A673 (cell line): Measurements from ENCODE around the gene ADGB. TPM values are rescaled to one million over a fixed set of nuclear protein-coding genes. Genes with fewer than 3 reads are reported as not detected.

ENCODE experiments used
- BruUV-seq: library from RNA; stranded (reverse); fragments of 400-500 nt; replicated peaks from 2 replicates; lab custom pipeline; 2021; lab: Mats Ljungman, UMichigan
- CTCF ChIA-PET: fragments of 300-600 bp; sonication (Branson Sonifier 250); formaldehyde crosslinking; loops from one replicate; lab custom pipeline; 2022; ENCODE audit warnings: antibody characterized with exemption; lab: Charles Lee
- POLR2A ChIA-PET: fragments of 300-600 bp; sonication (Branson Sonifier 250); formaldehyde crosslinking; loops from one replicate; lab custom pipeline; 2022; ENCODE audit warnings: antibody characterized with exemption; ENCODE audit not compliant: low non-redundant PET; lab: Charles Lee
- DNase-seq: peaks from one replicate; pipeline ENCODE4 v3.0.0-alpha.2; 2015; ENCODE audit warnings: low spot score
- H3K27ac ChIP-seq: fragments of 200-600 bp; sonication (generic); 2 replicates; pipeline ENCODE4 v1.5.1; 2016; ENCODE audit warnings: mixed run types, low read depth, mild to moderate bottlenecking, mixed read lengths, antibody characterized with exemption, low read length; ENCODE audit not compliant: poor library complexity, severe bottlenecking
- H3K27me3 ChIP-seq: fragments of 200-600 bp; sonication (generic); replicated peaks from 2 replicates; pipeline ENCODE4 v1.6.1; 2017; ENCODE audit warnings: mixed run types, low read depth, mild to moderate bottlenecking, mixed read lengths, antibody characterized with exemption, low read length; ENCODE audit not compliant: insufficient read depth, poor library complexity
- H3K36me3 ChIP-seq: fragments of 200-600 bp; sonication (generic); 2 replicates; pipeline ENCODE4 v1.6.1; 2016; ENCODE audit warnings: mixed run types, mild to moderate bottlenecking, mixed read lengths, antibody characterized with exemption, low read length; ENCODE audit not compliant: insufficient read depth, poor library complexity, severe bottlenecking
- H3K4me1 ChIP-seq: fragments of 200-600 bp; sonication (generic); 2 replicates; pipeline ENCODE4 v1.6.1; 2017; ENCODE audit warnings: mixed run types, mild to moderate bottlenecking, mixed read lengths, antibody characterized with exemption, low read length; ENCODE audit not compliant: insufficient read depth, poor library complexity, severe bottlenecking
- H3K4me3 ChIP-seq: fragments of 200-600 bp; sonication (generic); 2 replicates; pipeline ENCODE4 v1.5.1; 2016; ENCODE audit warnings: low read depth, mixed run types, mild to moderate bottlenecking, mixed read lengths, low read length; ENCODE audit not compliant: poor library complexity, severe bottlenecking
- H3K9me3 ChIP-seq: fragments of 200-600 bp; sonication (generic); 2 replicates; pipeline ENCODE4 v1.6.1; 2016; ENCODE audit warnings: mixed run types, low read depth, mild to moderate bottlenecking, mixed read lengths, antibody characterized with exemption, low read length; ENCODE audit not compliant: poor library complexity, severe bottlenecking
- EZH2 ChIP-seq: fragments of 200-600 bp; sonication (generic); IDR thresholded peaks from 2 replicates; pipeline ENCODE4 v1.6.1; 2017; ENCODE audit warnings: borderline replicate concordance, low read depth, mild to moderate bottlenecking, mixed read lengths, antibody characterized with exemption, low read length; ENCODE audit not compliant: poor library complexity, severe bottlenecking
- intact Hi-C: fragments of 100-400 bp; cut with micrococcal nuclease; formaldehyde crosslinking; loops from one replicate; pipeline ENCODE4 v1.10.0; 2022; ENCODE audit not compliant: unreplicated experiment
- total RNA-seq: library from RNA; stranded (reverse); gene quantifications from 2 replicates; pipeline ENCODE4 v1.2.3, GENCODE V29; 2021
- TF ChIP-seq, protein P1 (sequence below): fragments of 300-800, 200-600 bp; sonication (generic); conservative IDR thresholded peaks from 2 replicates; pipeline ENCODE4 v1.5.1; 2017; ENCODE audit warnings: low read depth, mild to moderate bottlenecking, antibody characterized with exemption, low read length, moderate library complexity, mixed read lengths

ADGB gene
- total RNA-seq, 1 experiment from 2014 or later = not detected

DNA sequence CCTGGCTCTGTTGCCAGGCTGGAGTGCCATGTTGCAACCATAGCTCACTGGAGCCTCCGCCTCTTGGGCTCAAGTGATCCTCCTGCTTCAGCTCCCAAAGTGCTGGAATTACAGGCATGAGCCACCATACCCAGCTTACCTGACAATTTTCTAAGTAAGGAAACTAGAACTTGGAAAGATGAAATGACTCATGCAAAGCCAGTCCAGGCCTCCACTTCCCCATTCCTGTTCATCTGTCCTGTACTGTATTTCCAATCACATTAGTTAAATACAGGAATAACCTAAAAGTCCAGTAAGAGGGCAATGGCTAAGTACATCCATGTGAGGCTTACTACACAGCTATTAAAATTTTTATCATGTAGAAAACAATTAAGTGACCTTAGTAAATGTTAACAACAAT, 8.3 kb upstream of the ADGB start:
- no peak for TF ChIP-seq EZH2
- TF ChIP-seq, protein P1, sequence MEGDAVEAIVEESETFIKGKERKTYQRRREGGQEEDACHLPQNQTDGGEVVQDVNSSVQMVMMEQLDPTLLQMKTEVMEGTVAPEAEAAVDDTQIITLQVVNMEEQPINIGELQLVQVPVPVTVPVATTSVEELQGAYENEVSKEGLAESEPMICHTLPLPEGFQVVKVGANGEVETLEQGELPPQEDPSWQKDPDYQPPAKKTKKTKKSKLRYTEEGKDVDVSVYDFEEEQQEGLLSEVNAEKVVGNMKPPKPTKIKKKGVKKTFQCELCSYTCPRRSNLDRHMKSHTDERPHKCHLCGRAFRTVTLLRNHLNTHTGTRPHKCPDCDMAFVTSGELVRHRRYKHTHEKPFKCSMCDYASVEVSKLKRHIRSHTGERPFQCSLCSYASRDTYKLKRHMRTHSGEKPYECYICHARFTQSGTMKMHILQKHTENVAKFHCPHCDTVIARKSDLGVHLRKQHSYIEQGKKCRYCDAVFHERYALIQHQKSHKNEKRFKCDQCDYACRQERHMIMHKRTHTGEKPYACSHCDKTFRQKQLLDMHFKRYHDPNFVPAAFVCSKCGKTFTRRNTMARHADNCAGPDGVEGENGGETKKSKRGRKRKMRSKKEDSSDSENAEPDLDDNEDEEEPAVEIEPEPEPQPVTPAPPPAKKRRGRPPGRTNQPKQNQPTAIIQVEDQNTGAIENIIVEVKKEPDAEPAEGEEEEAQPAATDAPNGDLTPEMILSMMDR = no peak
- no peak overlapping the region for H3K4me3 ChIP-seq
- DNase-seq = no peak
- POLR2A ChIA-PET = no interaction called here
- no peaks in the 10 kb centered on the region for H3K27me3 ChIP-seq
- no peak overlapping the region for H3K27ac ChIP-seq
- H3K36me3 ChIP-seq = no peaks in the 10 kb centered on the region
- CTCF ChIA-PET = no interaction called here
- H3K9me3 ChIP-seq = no peaks in the 10 kb centered on the region
- no TSS peak for BruUV-seq
- no peaks in the 10 kb centered on the region for H3K4me1 ChIP-seq
- intact Hi-C loops = no loop called here

DNA sequence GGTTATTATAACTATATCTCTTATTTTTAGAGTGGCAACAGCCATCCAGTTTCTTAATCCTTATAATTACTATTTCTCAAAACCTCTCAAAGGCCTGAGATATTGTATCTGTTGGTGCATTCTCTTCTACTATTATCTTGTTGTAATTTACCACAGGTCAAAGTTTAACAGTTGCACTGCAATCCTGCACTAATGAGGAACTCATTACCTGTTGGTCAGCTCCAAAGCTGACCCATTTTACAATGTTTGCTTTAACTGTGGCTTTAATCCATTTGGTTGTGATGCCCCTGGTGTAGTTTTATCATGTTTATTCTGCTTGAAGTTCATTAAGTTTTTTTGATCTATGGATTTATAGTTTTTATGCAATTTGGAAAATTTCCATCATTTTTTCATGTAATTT, 6.3 kb upstream of the ADGB start:
- Histone ChIP-seq H3K4me3 (no peak overlapping the region), H3K27ac (no peak overlapping the region), H3K4me1 (no peaks in the 10 kb centered on the region), H3K27me3 (no peaks in the 10 kb centered on the region), H3K9me3 (no peaks in the 10 kb centered on the region), H3K36me3 (no peaks in the 10 kb centered on the region)
- no peak for DNase-seq
- no TSS peak for BruUV-seq
- CTCF ChIA-PET = no interaction called here
- no peak for TF ChIP-seq EZH2
- TF ChIP-seq, protein P1 = no peak
- intact Hi-C loops = no loop called here
- POLR2A ChIA-PET = no interaction called here

DNA sequence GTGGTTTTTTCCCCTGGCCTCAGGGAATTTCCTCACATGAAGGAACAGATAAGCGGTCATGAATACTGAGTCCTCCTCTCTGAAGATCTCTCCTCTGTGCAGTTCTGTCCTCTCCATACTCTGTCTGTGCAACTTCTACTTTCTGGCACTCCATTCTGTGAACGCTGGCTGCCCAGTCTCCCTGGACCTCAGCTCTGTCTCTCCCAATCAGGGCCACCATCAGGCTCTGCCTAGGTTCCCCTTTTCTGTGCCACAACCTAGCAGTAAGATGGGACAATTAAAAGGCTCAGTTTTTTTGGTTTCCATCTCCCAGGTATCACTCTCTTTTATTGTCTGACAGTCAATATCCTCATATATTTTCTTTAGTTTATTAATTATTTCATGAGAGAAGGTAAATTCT, 4.8 kb upstream of the ADGB start:
- H3K4me1 ChIP-seq = no peaks in the 10 kb centered on the region
- no peaks in the 10 kb centered on the region for H3K9me3 ChIP-seq
- no peaks in the 10 kb centered on the region for H3K36me3 ChIP-seq
- H3K27me3 ChIP-seq = no peaks in the 10 kb centered on the region
- no peak overlapping the region for H3K27ac ChIP-seq
- ChIA-PET CTCF (no interaction called here), POLR2A (no interaction called here)
- DNase-seq = no peak
- TF ChIP-seq, protein P1 = no peak
- no peak for TF ChIP-seq EZH2
- no peak overlapping the region for H3K4me3 ChIP-seq
- BruUV-seq = no TSS peak
- intact Hi-C loops = no loop called here
